ENCODE data around the gene TXNDC11. TPM values are rescaled to one million over a fixed set of nuclear protein-coding genes. Genes with fewer than 3 reads are reported as not detected.

Gene TXNDC11
- total RNA-seq, 1 donor from 2014 or later: 86.5 TPM

DNA sequence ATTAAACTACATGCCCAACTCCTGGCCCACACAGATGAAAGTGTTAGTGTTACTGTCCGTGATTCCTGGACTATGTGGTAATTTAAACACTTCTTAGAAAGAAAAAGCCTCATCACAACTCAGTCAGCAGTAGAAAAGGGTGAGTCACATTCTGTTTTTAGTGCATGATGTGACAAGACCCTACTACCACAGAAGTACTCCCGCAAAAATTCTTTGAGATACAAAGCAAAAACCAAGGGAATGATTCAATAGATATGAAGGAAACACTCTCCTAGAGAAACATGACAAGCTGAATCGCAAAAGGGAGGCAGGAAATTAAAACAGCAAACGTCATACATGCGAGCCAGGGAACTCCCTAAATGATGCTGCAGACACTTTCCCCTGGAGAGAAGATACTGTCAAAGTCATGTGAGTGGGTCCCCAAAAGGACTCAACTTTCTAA, 60.0 kb downstream of the TXNDC11 start:
- Histone ChIP-seq H3K4me1 (peaks cover 0 to 18% of the 10 kb centered on the region in 2 donors), H3K9me3 (no peaks in the 10 kb centered on the region), H3K4me3 (no peak overlapping the region), H3K27ac (peak overlapping the region; percentile 0 to 57), H3K36me3 (peaks cover 43 to 63% of the 10 kb centered on the region in 2 donors), H3K27me3 (no peaks in the 10 kb centered on the region)
- intact Hi-C loops (cut with DNase I): no loop called here
- DNase-seq (ENCODE audit: low spot score in 2 of 2): no peak
- TF ChIP-seq, protein P1, sequence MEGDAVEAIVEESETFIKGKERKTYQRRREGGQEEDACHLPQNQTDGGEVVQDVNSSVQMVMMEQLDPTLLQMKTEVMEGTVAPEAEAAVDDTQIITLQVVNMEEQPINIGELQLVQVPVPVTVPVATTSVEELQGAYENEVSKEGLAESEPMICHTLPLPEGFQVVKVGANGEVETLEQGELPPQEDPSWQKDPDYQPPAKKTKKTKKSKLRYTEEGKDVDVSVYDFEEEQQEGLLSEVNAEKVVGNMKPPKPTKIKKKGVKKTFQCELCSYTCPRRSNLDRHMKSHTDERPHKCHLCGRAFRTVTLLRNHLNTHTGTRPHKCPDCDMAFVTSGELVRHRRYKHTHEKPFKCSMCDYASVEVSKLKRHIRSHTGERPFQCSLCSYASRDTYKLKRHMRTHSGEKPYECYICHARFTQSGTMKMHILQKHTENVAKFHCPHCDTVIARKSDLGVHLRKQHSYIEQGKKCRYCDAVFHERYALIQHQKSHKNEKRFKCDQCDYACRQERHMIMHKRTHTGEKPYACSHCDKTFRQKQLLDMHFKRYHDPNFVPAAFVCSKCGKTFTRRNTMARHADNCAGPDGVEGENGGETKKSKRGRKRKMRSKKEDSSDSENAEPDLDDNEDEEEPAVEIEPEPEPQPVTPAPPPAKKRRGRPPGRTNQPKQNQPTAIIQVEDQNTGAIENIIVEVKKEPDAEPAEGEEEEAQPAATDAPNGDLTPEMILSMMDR (IDR thresholded peaks at IDR 0.05): no peak

- intact Hi-C loops (cut with DNase I): no loop called here
- H3K9me3 ChIP-seq: no peaks in the 10 kb centered on the region
- peak overlapping the region; percentile 0 to 57 for H3K27ac ChIP-seq
- no peak overlapping the region for H3K4me3 ChIP-seq
- H3K36me3 ChIP-seq: peaks cover 43 to 63% of the 10 kb centered on the region in 2 donors
- TF ChIP-seq, protein P1 (IDR thresholded peaks at IDR 0.05): no peak
- H3K4me1 ChIP-seq: peaks cover 0 to 14% of the 10 kb centered on the region in 2 donors
- no peaks in the 10 kb centered on the region for H3K27me3 ChIP-seq
- DNase-seq (ENCODE audit: low spot score in 2 of 2): peak in 1 of 2 donors; percentile 2
These were observed 60.5 kb downstream of the TXNDC11 start for GRCh38 chr16:11681976-11682654.

DNA sequence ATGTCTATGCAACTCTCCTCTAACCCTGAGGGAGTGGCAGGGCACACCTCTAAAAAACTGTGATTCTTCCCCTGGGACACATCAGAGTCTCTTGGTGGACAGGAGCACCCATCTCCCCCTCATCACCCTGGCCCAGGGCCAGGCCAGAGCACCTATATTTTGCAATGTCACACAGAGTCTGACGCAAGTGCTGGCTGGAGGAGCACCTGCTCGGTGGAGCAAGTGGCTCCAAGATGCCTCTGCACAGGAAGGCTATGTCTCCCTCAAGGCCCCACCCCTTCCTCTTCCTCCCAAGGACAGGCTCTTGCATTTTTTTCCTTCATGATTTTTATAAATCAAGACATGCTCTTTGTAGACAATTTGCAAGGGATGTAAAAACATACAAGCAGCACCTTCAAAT, 61.1 kb downstream of the TXNDC11 start:
- H3K27ac ChIP-seq: peak overlapping the region in 1 of 2 donors; percentile 57
- no peaks in the 10 kb centered on the region for H3K27me3 ChIP-seq
- intact Hi-C loops (cut with DNase I): no loop called here
- no peak overlapping the region for H3K4me3 ChIP-seq
- H3K9me3 ChIP-seq: no peaks in the 10 kb centered on the region
- peak in 1 of 2 donors; percentile 5 for DNase-seq (ENCODE audit: low spot score in 2 of 2)
- TF ChIP-seq, protein P1 (IDR thresholded peaks at IDR 0.05): no peak
- H3K4me1 ChIP-seq: peaks cover 0 to 9% of the 10 kb centered on the region in 2 donors
- H3K36me3 ChIP-seq: peaks cover 47 to 69% of the 10 kb centered on the region in 2 donors

- Histone ChIP-seq H3K27ac (no peak overlapping the region), H3K9me3 (no peaks in the 10 kb centered on the region), H3K36me3 (peaks cover 54 to 73% of the 10 kb centered on the region in 2 donors), H3K4me1 (peaks cover 0 to 5% of the 10 kb centered on the region in 2 donors), H3K4me3 (no peak overlapping the region), H3K27me3 (no peaks in the 10 kb centered on the region)
- TF ChIP-seq, protein P1 (IDR thresholded peaks at IDR 0.05): no peak
- intact Hi-C loops (cut with DNase I): no loop called here
- DNase-seq (ENCODE audit: low spot score in 2 of 2): peak; percentile 3 to 18
These were observed 62.4 kb downstream of the TXNDC11 start for GRCh38 chr16:11679941-11680911.

GRCh38 chr16:11679250-11679649, 63.4 kb downstream of the TXNDC11 start:
- no peak overlapping the region for H3K27ac ChIP-seq
- DNase-seq (ENCODE audit: low spot score in 2 of 2): peak; percentile 0 to 44
- intact Hi-C loops (cut with DNase I): no loop called here

More at GRCh38 chr16:11679250-11679649, 63.4 kb downstream of the TXNDC11 start:
- TF ChIP-seq, protein P1 (IDR thresholded peaks at IDR 0.05): no peak
- Histone ChIP-seq H3K9me3 (no peaks in the 10 kb centered on the region), H3K27me3 (no peaks in the 10 kb centered on the region), H3K4me1 (peaks cover 0 to 11% of the 10 kb centered on the region in 2 donors), H3K4me3 (no peak overlapping the region), H3K36me3 (peaks cover 45 to 63% of the 10 kb centered on the region in 2 donors)

Measured in ascending aorta (tissue), 2 donors.